ENCODE results near the gene SMARCA2. TPM values are rescaled to one million over a fixed set of nuclear protein-coding genes. Genes with fewer than 3 reads are reported as not detected.

The SMARCA2 gene
- total and polyA plus RNA-seq, 10 of the 15 experiments (the other 5 are each of a cell fraction or from before 2014, with no cell fraction given), result 100 to 392 (median 204) TPM

DNA sequence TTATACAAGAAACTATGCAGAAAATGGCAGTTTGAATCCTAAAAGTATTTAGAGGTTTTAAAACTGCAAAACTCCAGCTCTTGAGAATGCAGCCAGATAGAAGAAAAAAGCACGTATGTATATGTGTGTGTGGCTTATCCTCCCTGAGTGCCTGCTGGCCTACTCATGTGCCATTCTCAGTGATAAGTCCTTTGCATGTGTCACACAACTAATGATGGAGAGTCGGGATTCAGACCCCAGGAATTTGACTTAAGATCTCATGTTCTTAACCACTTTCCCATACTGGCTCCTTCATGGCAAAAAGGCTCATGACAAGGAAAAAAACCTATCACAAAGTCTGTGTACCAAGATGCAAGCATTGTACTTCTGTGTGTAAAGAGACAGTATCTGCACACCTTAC is 26.6 kb downstream of the SMARCA2 start:
- TF ChIP-seq POLR2A (IDR thresholded peaks at IDR 0.05; ENCODE audit: low read depth, low read length), result peak; percentile 48; the same call in 1 of the 2 replicates
- TF ChIP-seq GABPA (IDR thresholded peaks at IDR 0.05; ENCODE audit: low read depth), result no peak
- ChIA-PET POLR2A (interaction anchor here (0.7 to 2.2 kb wide), 2 partner anchors 15 to 72 kb away, joined by 3 to 7 read pairs; no protein-coding TSS in a partner anchor), CTCF (interaction anchor here (0.6 to 1.7 kb wide), 5 partner anchors 10 to 60 kb away, joined by 3 to 8 read pairs (median 4); no protein-coding TSS in a partner anchor), SMC1A (ENCODE audit: uncharacterized antibody, unreplicated experiment) (interaction anchor here (1.0 to 5.4 kb wide), 4 partner anchors 11 to 170 kb away, joined by 3 to 45 read pairs (median 4); no protein-coding TSS in a partner anchor), RAD21 (ENCODE audit: unreplicated experiment) (interaction anchor here (1.0 to 1.3 kb wide), 3 partner anchors 11 to 46 kb away, joined by 3 to 4 read pairs (median 3); no protein-coding TSS in a partner anchor)
- Histone ChIP-seq H3K79me2 (ENCODE audit: control insufficient read depth, insufficient read depth, low read length) (peaks cover 69% of the 10 kb centered on the region), H3K9me3 (replicated peaks; ENCODE audit: control insufficient read depth, insufficient read depth, low read length) (no peaks in the 10 kb centered on the region), H3K36me3 (ENCODE audit: control insufficient read depth in 2 of 2, insufficient read depth in 2 of 2, low read length in 1 of 2) (peaks cover 14 to 46% of the 10 kb centered on the region in 2 experiments), H3K9ac (ENCODE audit: control insufficient read depth, insufficient read depth, low read length) (no peak overlapping the region), H4K20me1 (ENCODE audit: control insufficient read depth, insufficient read depth) (no peaks in the 10 kb centered on the region; the same call in 1 of the 2 replicates), H2AFZ (ENCODE audit: control insufficient read depth, low read depth, low read length) (no peak overlapping the region), H3K4me3 (0 out of 2 replicates have a peak overlapping the region, but pooled peaks have one; percentile 3), H3K4me2 (ENCODE audit: control insufficient read depth, insufficient read depth) (peak overlapping the region; percentile 5; the same call in 1 of the 2 replicates), H3K27ac (ENCODE audit: control insufficient read depth, insufficient read depth) (peak overlapping the region; percentile 16; the same call in 1 of the 2 replicates), H3K27me3 (replicated peaks in 1 of 2; ENCODE audit: control insufficient read depth in 2 of 2, insufficient read depth in 2 of 2, low read length in 1 of 2) (no peaks in the 10 kb centered on the region), H3K4me1 (ENCODE audit: control insufficient read depth, insufficient read depth, low read length) (peaks cover 29% of the 10 kb centered on the region)
- BruUV-seq (replicated peaks), result TSS peak; percentile 2
- in situ Hi-C loops (cut with MboI), result no loop called here
- no peak for ATAC-seq
- intact Hi-C loops (cut with micrococcal nuclease; ENCODE audit: unreplicated experiment), result no loop called here
- no peak for FAIRE-seq
- DNase-seq (ENCODE audit: low read depth, low spot score), result no peak
- 98% methylated on average over 2 of the region's 2 CpGs for WGBS (ENCODE audit: insufficient coverage, insufficient replicate concordance, low lambda C conversion rate, missing lambda C conversion rate)

DNA sequence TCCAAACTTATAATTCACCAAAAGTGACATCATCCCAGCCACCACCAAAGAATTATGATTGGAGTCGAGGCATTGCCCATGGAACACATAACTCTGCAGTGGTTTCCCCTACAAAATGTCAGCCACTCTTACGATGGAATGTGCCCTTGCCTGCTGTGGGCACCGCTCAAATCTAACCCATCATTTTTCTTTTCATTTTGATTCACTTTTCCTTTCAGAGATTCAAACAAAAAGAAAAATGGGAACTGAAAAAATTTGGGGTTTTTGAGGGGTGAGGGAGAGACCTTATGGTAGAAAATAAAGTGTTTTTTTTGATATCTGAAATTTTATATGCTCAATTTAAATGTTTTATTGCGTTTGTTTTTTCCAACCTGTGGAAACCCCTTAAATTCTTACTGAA is 28.1 kb downstream of the SMARCA2 start:
- peaks cover 16 to 48% of the 10 kb centered on the region in 2 experiments for H3K36me3 ChIP-seq (ENCODE audit: control insufficient read depth in 2 of 2, insufficient read depth in 2 of 2, low read length in 1 of 2)
- in situ Hi-C loops (cut with MboI) (no loop called here), intact Hi-C loops (cut with micrococcal nuclease; ENCODE audit: unreplicated experiment) (no loop called here)
- SMC1A ChIA-PET (ENCODE audit: uncharacterized antibody, unreplicated experiment), result interaction anchor here (0.6 to 5.4 kb wide), 8 partner anchors 8 to 26 kb away, joined by 3 to 45 read pairs (median 4); no protein-coding TSS in a partner anchor
- H2AFZ ChIP-seq (ENCODE audit: control insufficient read depth, low read depth, low read length), result no peak overlapping the region; the same call in 1 of the 2 replicates
- RAD21 ChIA-PET (ENCODE audit: unreplicated experiment), result interaction anchor here (0.7 to 2.9 kb wide), 2 partner anchors 11 to 21 kb away, joined by 3 to 14 read pairs; no protein-coding TSS in a partner anchor
- peak overlapping the region; percentile 25; the same call in 1 of the 2 replicates for H3K9ac ChIP-seq (ENCODE audit: control insufficient read depth, insufficient read depth, low read length)
- POLR2A ChIA-PET, result interaction anchor here (1.1 to 1.5 kb wide), 2 partner anchors 12 kb away, joined by 3 to 9 read pairs; no protein-coding TSS in a partner anchor
- no peaks in the 10 kb centered on the region for H3K27me3 ChIP-seq (replicated peaks in 1 of 2; ENCODE audit: control insufficient read depth in 2 of 2, insufficient read depth in 2 of 2, low read length in 1 of 2)
- CTCF ChIA-PET, result interaction anchor here (0.7 to 1.3 kb wide), 4 partner anchors 11 to 581 kb away, joined by 3 to 5 read pairs (median 4); no protein-coding TSS in a partner anchor
- peak overlapping the region; percentile 75 for H3K27ac ChIP-seq (ENCODE audit: control insufficient read depth, insufficient read depth)
- WGBS (ENCODE audit: insufficient coverage, insufficient replicate concordance, low lambda C conversion rate, missing lambda C conversion rate), result 4% methylated on average over 4 of the region's 4 CpGs
- FAIRE-seq (no peak), ATAC-seq (peak; percentile 77), DNase-seq (ENCODE audit: low read depth, low spot score) (no peak)
- peaks cover 67% of the 10 kb centered on the region for H3K79me2 ChIP-seq (ENCODE audit: control insufficient read depth, insufficient read depth, low read length)
- H4K20me1 ChIP-seq (ENCODE audit: control insufficient read depth, insufficient read depth), result no peaks in the 10 kb centered on the region; the same call in 1 of the 2 replicates
- H3K4me1 ChIP-seq (ENCODE audit: control insufficient read depth, insufficient read depth, low read length), result peaks cover 29% of the 10 kb centered on the region
- peak overlapping the region; percentile 84 for H3K4me2 ChIP-seq (ENCODE audit: control insufficient read depth, insufficient read depth)
- no TSS peak for BruUV-seq (replicated peaks)
- H3K9me3 ChIP-seq (replicated peaks; ENCODE audit: control insufficient read depth, insufficient read depth, low read length), result no peaks in the 10 kb centered on the region
- H3K4me3 ChIP-seq, result 0 out of 2 replicates have a peak overlapping the region, but pooled peaks have one; percentile 28
- TF ChIP-seq SIX5 (IDR thresholded peaks at IDR 0.05; ENCODE audit: low read depth, low read length, severe bottlenecking) (no peak), IKZF1 (conservative IDR thresholded peaks at IDR 0.05) (0 out of 2 replicates have a peak, but pooled peaks have one; percentile 19), RUNX3 (IDR thresholded peaks at IDR 0.05; ENCODE audit: low read length) (peak; percentile 75), YY1 (IDR thresholded peaks at IDR 0.05; ENCODE audit: low read depth, low read length) (peak; percentile 69; the same call in 1 of the 2 replicates), POLR2A (IDR thresholded peaks at IDR 0.05; ENCODE audit: low read depth, low read length) (peak; percentile 0; the same call in 1 of the 2 replicates), RELB (IDR thresholded peaks at IDR 0.05; ENCODE audit: low read depth) (peak; percentile 27; the same call in 1 of the 2 replicates), SPI1 (IDR thresholded peaks at IDR 0.05; ENCODE audit: borderline replicate concordance, insufficient read depth, low read depth, low read length) (peak; percentile 82), CREB1 (IDR thresholded peaks at IDR 0.05; ENCODE audit: low read depth) (peak; percentile 21; the same call in 1 of the 2 replicates), NFXL1 (IDR thresholded peaks at IDR 0.05; ENCODE audit: borderline replicate concordance) (no peak), FOXM1 (IDR thresholded peaks at IDR 0.05; ENCODE audit: low read depth, low read length) (peak; percentile 69; the same call in 1 of the 2 replicates), ESRRA (IDR thresholded peaks at IDR 0.05; ENCODE audit: low read length) (no peak), ATF7 (IDR thresholded peaks at IDR 0.05; ENCODE audit: low read depth) (peak; percentile 44; the same call in 1 of the 2 replicates), BACH1 (IDR thresholded peaks at IDR 0.05; ENCODE audit: borderline replicate concordance) (no peak), NFIC (IDR thresholded peaks at IDR 0.05; ENCODE audit: low read depth, low read length) (peak; percentile 80), TAF1 (IDR thresholded peaks at IDR 0.05; ENCODE audit: borderline replicate concordance, low read depth, low read length) (no peak)

Data from GM12878 (cell line).